Astrocyte of the cerebellum (primary cell): Measurements from ENCODE around the gene CTNNBIP1.

Source experiments
- DNase-seq: peaks from one replicate; pipeline ENCODE4 v3.0.0-alpha.2; 2011; ENCODE audit warnings: low read depth
- H3K4me3 ChIP-seq: 2 replicates; pipeline ENCODE4 v1.5.1; 2011; ENCODE audit warnings: mild to moderate bottlenecking, low read depth, low read length, moderate library complexity
- in situ Hi-C: cut with HindIII; loops from 2 replicates; pipeline ENCODE4 v1.10.0; 2017; ENCODE audit warnings: low sequenced_read_pairs
- TF ChIP-seq, protein P1 (sequence below): IDR thresholded peaks from 2 replicates; pipeline ENCODE4 v1.5.1; 2012; ENCODE audit warnings: low read length, low read depth, moderate library complexity, mild to moderate bottlenecking; ENCODE audit errors: missing control alignments

The CTNNBIP1 gene

DNA sequence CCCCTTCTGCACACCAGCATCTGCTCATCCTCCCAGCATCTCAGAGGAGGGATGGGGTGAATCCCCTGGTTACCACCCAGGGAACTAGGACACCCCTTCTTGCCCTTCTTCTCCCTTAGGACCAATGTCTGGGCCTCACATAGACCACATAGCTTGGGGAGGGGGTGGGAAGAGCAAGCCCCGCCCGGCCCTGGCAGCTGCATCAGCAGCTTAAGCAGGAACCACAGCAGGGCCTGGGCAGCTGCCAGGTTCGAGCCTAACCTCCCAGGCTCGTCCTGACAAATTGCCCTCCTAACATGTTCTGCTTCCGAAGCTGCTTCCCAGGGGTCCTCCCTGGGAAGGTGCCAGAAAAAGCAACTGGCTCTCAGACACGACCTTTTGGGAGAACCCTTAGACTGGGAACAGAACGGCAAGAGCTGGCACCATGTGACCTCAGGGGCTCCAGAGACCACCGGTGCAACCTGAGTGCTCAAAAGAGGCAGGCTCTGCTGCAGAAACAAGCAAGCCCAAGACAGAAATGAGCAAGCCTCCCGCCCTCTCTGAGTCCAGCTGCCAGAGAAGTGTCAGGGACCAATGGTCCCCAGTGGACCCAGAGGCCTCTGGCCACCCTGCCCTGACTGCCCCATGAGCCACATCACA, 67.9 kb downstream of the CTNNBIP1 start:
- in situ Hi-C loops, result no loop called here
- no peak overlapping the region for H3K4me3 ChIP-seq
- DNase-seq, result no peak
- TF ChIP-seq, protein P1, sequence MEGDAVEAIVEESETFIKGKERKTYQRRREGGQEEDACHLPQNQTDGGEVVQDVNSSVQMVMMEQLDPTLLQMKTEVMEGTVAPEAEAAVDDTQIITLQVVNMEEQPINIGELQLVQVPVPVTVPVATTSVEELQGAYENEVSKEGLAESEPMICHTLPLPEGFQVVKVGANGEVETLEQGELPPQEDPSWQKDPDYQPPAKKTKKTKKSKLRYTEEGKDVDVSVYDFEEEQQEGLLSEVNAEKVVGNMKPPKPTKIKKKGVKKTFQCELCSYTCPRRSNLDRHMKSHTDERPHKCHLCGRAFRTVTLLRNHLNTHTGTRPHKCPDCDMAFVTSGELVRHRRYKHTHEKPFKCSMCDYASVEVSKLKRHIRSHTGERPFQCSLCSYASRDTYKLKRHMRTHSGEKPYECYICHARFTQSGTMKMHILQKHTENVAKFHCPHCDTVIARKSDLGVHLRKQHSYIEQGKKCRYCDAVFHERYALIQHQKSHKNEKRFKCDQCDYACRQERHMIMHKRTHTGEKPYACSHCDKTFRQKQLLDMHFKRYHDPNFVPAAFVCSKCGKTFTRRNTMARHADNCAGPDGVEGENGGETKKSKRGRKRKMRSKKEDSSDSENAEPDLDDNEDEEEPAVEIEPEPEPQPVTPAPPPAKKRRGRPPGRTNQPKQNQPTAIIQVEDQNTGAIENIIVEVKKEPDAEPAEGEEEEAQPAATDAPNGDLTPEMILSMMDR, result no peak

DNA sequence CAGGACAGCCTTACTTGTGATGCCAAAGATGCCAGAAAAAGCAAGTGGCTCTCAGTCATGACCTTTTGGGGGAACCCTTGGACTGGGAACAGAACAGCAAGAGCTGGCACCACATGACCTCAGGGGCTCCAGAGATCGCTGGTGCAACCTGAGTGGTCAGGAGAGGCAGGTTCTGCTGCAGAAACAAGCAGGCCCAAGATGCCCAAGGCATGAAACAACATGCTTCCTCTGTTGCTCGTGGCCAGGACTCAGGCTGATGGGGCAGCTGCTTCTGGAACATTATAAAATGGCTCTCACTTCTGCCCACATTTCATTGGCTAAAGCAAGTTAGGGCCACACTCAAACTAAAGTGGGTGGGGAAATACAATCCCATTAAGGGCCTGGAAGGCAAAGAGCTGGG, 68.6 kb downstream of the CTNNBIP1 start:
- in situ Hi-C loops, result no loop called here
- no peak for DNase-seq
- TF ChIP-seq, protein P1, result no peak
- no peak overlapping the region for H3K4me3 ChIP-seq

DNA sequence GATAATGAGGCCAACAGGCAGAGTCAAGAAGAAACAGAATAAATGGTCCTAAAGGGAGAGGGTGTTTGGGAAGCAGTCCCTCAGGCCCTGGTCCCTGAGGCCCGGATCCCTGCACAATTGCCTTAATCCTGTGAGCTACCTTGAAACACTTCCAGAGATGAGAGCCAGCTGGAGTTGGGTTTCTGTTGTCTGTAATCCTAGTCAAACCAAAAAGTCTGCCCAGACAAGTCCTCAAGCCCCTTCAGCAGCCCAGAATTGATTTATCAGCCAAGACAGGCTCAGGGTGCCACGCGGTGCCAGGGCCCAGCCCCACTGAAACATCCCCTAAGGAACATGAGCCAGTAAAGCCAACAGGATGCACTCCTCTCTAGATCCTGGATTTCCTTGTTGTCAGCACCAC, 69.9 kb downstream of the CTNNBIP1 start:
- no peak for DNase-seq
- TF ChIP-seq, protein P1, result no peak
- H3K4me3 ChIP-seq, result no peak overlapping the region
- in situ Hi-C loops, result no loop called here

DNA sequence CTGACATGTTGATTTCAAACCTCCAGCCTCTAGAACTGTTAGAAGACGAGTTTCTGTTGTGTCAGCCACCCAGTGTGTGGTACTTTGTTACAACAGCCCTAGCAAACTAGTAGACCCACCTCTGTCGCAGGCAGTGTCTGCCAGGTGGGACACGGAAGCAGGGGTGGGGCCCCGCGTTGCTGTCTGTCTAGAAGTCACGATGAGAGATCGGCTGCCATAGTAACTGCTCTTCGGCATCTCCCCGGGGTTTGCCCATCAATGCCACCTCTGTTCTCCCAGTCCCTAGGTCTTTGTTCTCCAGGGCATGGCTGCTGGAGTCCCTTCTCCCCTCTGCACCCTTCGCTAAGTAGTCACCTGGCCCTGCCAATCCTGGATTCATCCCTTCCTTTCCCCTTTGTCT, 71.1 kb downstream of the CTNNBIP1 start:
- no peak for DNase-seq
- H3K4me3 ChIP-seq, result no peak overlapping the region
- in situ Hi-C loops, result no loop called here
- TF ChIP-seq, protein P1, result no peak

DNA sequence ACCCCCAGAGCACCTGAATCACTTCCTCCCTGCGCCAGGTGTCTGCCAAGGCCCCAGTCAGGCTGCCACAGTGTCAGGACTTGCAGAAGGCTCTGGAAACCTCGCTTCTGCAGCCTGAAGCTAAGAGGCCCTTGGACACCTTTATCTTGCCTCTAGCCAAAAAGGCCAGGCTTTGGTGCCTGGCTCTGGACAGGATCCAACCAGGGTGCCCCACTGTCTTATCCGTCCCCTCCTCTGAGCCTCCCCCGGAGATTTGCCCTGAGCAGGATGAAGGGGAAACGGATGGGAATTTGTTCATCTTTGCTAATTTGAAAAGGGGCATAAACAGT, 73.5 kb downstream of the CTNNBIP1 start:
- DNase-seq, result no peak
- in situ Hi-C loops, result no loop called here
- H3K4me3 ChIP-seq, result no peak overlapping the region
- TF ChIP-seq, protein P1, result no peak

DNA sequence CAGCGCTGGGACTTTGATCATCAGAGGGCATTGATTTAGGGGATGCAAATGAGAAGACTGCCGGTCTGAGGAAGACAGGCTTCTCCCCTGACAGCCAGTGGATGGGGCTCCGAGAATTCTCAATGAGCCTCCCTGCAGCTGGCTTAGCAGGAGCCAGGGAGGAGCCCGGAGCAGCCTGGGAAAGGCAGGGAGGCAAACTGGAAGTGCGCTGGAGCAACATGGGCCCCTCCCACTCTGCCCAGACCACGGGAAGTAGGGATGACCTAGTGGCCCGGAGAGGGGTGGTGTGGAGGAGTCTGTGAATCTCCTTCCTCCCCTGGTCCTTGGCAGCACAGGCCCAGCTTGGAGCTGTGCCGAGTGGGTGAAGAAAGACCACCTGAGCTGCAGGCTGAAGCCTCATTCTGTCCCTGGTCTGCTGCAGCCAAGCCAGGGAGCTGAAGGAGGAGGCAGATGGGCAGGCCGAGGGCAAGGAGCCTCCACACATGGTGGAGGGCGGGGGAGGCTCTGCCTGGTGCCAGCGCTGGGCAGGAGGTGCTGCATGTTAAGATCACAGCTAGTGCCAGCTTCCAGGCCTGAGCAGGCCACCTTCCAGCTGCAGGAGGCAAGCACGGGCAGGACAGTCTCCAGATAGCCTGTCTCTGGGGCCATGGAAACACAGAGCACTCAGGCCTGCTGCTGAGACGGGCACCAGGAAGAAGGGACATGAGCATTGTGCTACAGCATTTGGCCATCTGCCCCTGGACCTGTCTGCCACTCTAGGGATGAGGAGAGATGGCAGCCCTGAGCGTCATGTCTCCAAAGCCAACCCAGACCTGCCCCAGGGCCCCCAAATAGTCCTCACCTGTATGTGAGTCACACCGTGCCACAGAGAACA, 74.1 kb downstream of the CTNNBIP1 start:
- no peak overlapping the region for H3K4me3 ChIP-seq
- DNase-seq, result no peak
- in situ Hi-C loops, result no loop called here
- TF ChIP-seq, protein P1, result no peak
